Myocyte (in vitro differentiated cells): ENCODE results near the gene HPCAL1. TPM values are rescaled to one million over a fixed set of nuclear protein-coding genes. Genes with fewer than 3 reads are reported as not detected.

Experiments
- total RNA-seq: library from RNA; depleted of rRNA; stranded (reverse); fragments of >200 nt; gene quantifications from 2 replicates; pipeline ENCODE4 v1.2.3, GENCODE V29; 2014

The HPCAL1 gene
- total RNA-seq, 1 donor from 2014 or later = 91.6 TPM

Other genes starting within 250 kb of the HPCAL1 start
- gene CYS1, start 222.5 kb upstream of the HPCAL1 start, total RNA-seq = 0.16 and 1.1 TPM in 2 replicates
- gene RRM2, start 180.2 kb upstream of the HPCAL1 start, total RNA-seq = 0.72 and 0.78 TPM in 2 replicates
- 338 and 376 TPM in 2 replicates for gene ODC1, start 145.4 kb downstream of the HPCAL1 start, total RNA-seq